HepG2 (cell line): ENCODE measurements around the gene EID1. TPM values are rescaled to one million over a fixed set of nuclear protein-coding genes. Genes with fewer than 3 reads are reported as not detected.

Experiments
- ATAC-seq: fragments of 200-7000 bp; cut with Tn5 transposase; 3 replicates; pipeline ENCODE4 v1.9.1; 2020; ENCODE audit warnings: mild to moderate bottlenecking, moderate library complexity
- BruUV-seq: library from RNA; stranded (reverse); fragments of 400-500 nt; replicated peaks from 2 replicates; lab custom pipeline; 2021; lab: Mats Ljungman, UMichigan
- CTCF ChIA-PET: fragments of 300-600 bp; formaldehyde crosslinking; extraction: SDS; loops from one replicate; lab custom pipeline; 2021; ENCODE audit warnings: low total read pairs, inconsistent platforms, low intra/inter-chr PET ratio; lab: Yijun Ruan, JAX
- POLR2A ChIA-PET: fragments of 350-600 bp; sonication (Branson Sonifier 250); formaldehyde crosslinking; loops from one replicate; lab custom pipeline; 2020; ENCODE audit warnings: antibody characterized with exemption, inconsistent platforms; lab: Yijun Ruan, JAX
- DNase-seq: peaks from one replicate; pipeline ENCODE4 v3.0.0-alpha.2; 2015; ENCODE audit warnings: low spot score
- FAIRE-seq: peaks from 3 replicates; lab custom pipeline; 2011; peaks lifted over from hg19 to GRCh38; lab: Jason Lieb, UNC
- H2AFZ ChIP-seq: one replicate; pipeline ENCODE4 v1.6.1; 2011; ENCODE audit warnings: low read length, inconsistent platforms
- H3K27ac ChIP-seq: fragments of 300-600 bp; 3 replicates; pipeline ENCODE4 v1.8.0; 2011; ENCODE audit warnings: mixed run types, mild to moderate bottlenecking, mixed read lengths, low read length, inconsistent platforms; ENCODE audit not compliant: insufficient read depth; ENCODE audit errors: extremely low read length
- H3K27me3 ChIP-seq, 2 experiments: fragments of 200-600 bp in 1 of 2; 2 replicates in 1 of 2; 3 replicates in 1 of 2; pipeline versions ENCODE4 v1.6.0 to v1.8.0; 2011; ENCODE audit warnings: low read length in 2 of 2, mild to moderate bottlenecking in 2 of 2, moderate library complexity in 2 of 2, inconsistent platforms in 1 of 2; ENCODE audit not compliant: insufficient read depth in 2 of 2, control insufficient read depth in 1 of 2
- H3K36me3 ChIP-seq, 2 experiments: fragments of 200-600 bp in 1 of 2; replicated peaks in 1 of 2; 2 replicates in 1 of 2; 3 replicates in 1 of 2; pipeline versions ENCODE4 v1.5.1 to v1.8.0; 2011; ENCODE audit warnings: low read length in 2 of 2, inconsistent platforms in 1 of 2; ENCODE audit not compliant: insufficient read depth in 2 of 2, control insufficient read depth in 1 of 2
- H3K4me1 ChIP-seq: 2 replicates; pipeline ENCODE4 v1.5.1; 2012; ENCODE audit warnings: low read length, inconsistent platforms; ENCODE audit not compliant: insufficient read depth
- H3K4me2 ChIP-seq: 2 replicates; pipeline ENCODE4 v1.6.0; 2011; ENCODE audit warnings: low read depth, low read length, inconsistent platforms
- H3K4me3 ChIP-seq, 3 experiments: fragments of 200-600 bp in 1 of 3; sonication (generic), shearing (Covaris generic) in 1 of 3; replicated peaks in 1 of 3; 2 replicates each; pipeline ENCODE4 v1.5.1; 2011 to 2016; ENCODE audit warnings: low read length in 3 of 3, inconsistent platforms in 2 of 3, low read depth in 2 of 3, mild to moderate bottlenecking in 2 of 3, control low read depth in 1 of 3, mixed read lengths in 1 of 3; ENCODE audit not compliant: insufficient read depth in 1 of 3
- H3K79me2 ChIP-seq: one replicate; pipeline ENCODE4 v1.6.1; 2011; ENCODE audit warnings: low read length, inconsistent platforms; ENCODE audit not compliant: insufficient read depth
- H3K9ac ChIP-seq: 2 replicates; pipeline ENCODE4 v1.6.0; 2011; ENCODE audit warnings: mild to moderate bottlenecking, low read depth, low read length, inconsistent platforms; ENCODE audit not compliant: insufficient read depth
- H3K9me3 ChIP-seq: 2 replicates; pipeline ENCODE4 v1.5.1; 2012; ENCODE audit warnings: mild to moderate bottlenecking, low read length
- H4K20me1 ChIP-seq: 2 replicates; pipeline ENCODE4 v1.6.0; 2011; ENCODE audit warnings: inconsistent platforms, mild to moderate bottlenecking, low read length, moderate library complexity; ENCODE audit not compliant: insufficient read depth
- NPAS2 ChIP-seq: sonication (generic); formaldehyde crosslinking; IDR thresholded peaks from 2 replicates; pipeline ENCODE4 v1.8.0; 2022; ENCODE audit warnings: mild to moderate bottlenecking, missing genetic modification reagents, borderline replicate concordance
- ZNF577 ChIP-seq: sonication (generic); formaldehyde crosslinking; IDR thresholded peaks from 2 replicates; pipeline ENCODE4 v1.4.0; 2020; ENCODE audit warnings: mild to moderate bottlenecking, low read depth, missing genetic modification reagents, borderline replicate concordance
- WGBS: methylation state at CpG from one replicate; pipeline ENCODE4 v1.1.6; 2017; ENCODE audit warnings: low lambda C conversion rate; 5-methylcytosine and 5-hydroxymethylcytosine counted together
- in situ Hi-C: cut with HindIII; loops from 2 replicates; pipeline ENCODE4 v1.10.0; 2017; ENCODE audit warnings: low pct_unique_long_range_greater_than_20kb; ENCODE audit not compliant: extremely low pct_ligation_motif_present
- intact Hi-C: fragments of 100-400 bp; cut with micrococcal nuclease; formaldehyde crosslinking; loops from one replicate; pipeline ENCODE4 v1.10.0; 2022; ENCODE audit not compliant: unreplicated experiment
- polyA plus RNA-seq, 8 experiments: library from polyadenylated mRNA; depleted of rRNA in 3 of 8; stranded (reverse) in 7 of 8; unstranded in 1 of 8; fragments of >200 nt; fragmentation: Illumina TruSeq in 4 of 8; extraction: Trizol in 4 of 8; gene quantifications; 2 replicates each; pipeline versions ENCODE4 v1.2.1 to v1.2.3, GENCODE V29; 2011 to 2016; ENCODE audit warnings: low read depth in 4 of 8, missing spikeins in 1 of 8, mixed read lengths in 1 of 8; ENCODE audit not compliant: insufficient read depth in 1 of 8
- total RNA-seq, 5 experiments: library from RNA; depleted of rRNA; stranded (reverse); fragments of >200 nt; fragmentation: Illumina TruSeq; extraction: Trizol; gene quantifications; 2 replicates each; pipeline ENCODE4 v1.2.3, GENCODE V29; 2016; ENCODE audit warnings: low read depth in 1 of 5
- TF ChIP-seq, protein P1 (sequence below): sonication (generic); formaldehyde crosslinking; IDR thresholded peaks from 2 replicates; pipeline ENCODE4 v1.4.0; 2020; ENCODE audit warnings: missing genetic modification reagents

Gene EID1
- total and polyA plus RNA-seq, 2 of the 13 experiments (the other 11 are each of a cell fraction or from before 2014, with no cell fraction given): 2.2 to 5.4 TPM

DNA sequence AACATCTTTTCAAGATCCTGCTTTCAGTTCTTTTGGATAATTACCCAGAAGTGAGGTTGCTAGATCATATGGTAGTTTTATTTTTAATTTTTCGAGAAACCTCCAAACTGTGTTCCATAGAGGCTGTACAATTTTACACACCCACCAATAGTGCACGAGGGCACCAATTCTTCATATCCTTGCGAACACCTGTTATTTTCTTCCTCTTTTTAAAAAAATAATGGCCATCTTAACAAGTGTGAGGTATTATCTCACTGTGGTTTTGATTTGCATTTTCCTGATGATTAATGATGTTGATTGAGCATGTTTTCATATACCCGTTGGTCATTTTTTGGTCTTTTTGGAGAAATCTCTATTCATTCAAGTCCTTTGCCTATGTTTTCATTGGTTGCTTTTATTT is 49.5 kb upstream of the EID1 start:
- BruUV-seq: no TSS peak
- no peaks in the 10 kb centered on the region for H3K79me2 ChIP-seq

DNA sequence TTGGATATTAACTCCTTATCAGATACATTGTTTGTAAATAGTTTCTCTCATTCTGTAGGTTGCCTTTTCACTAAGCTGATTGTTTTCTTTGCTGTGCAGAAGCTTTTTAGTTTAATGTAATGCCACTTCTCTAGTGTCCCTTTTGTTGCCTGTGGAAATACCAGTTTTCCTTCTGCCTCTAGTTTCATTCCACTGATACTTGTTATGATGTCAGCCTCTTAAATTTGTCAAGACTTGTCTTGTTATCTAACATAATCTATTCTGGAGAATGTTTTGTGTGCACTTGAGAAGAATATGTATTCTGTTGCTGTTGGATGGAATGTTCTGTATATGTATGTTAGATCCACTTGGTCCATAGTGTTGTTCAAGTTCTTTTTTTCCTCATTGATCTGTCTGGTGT is 49.0 kb upstream of the EID1 start:
- in situ Hi-C loops (loop anchor here (25.0 kb wide), 1 partner anchor 467 kb away; no protein-coding TSS in a partner anchor), intact Hi-C loops (no loop called here)
- Histone ChIP-seq H3K27me3 (peaks cover 0 to 5% of the 10 kb centered on the region in 2 experiments; a peak in 2 of 5 replicates), H3K4me1 (no peaks in the 10 kb centered on the region), H3K79me2 (no peaks in the 10 kb centered on the region), H3K9ac (no peak overlapping the region), H4K20me1 (no peaks in the 10 kb centered on the region), H3K36me3 (no peaks in the 10 kb centered on the region), H3K27ac (no peak overlapping the region), H2AFZ (no peak overlapping the region), H3K4me2 (no peak overlapping the region), H3K4me3 (no peak overlapping the region), H3K9me3 (no peaks in the 10 kb centered on the region; the same call in 1 of the 2 replicates)
- TF ChIP-seq, protein P1, sequence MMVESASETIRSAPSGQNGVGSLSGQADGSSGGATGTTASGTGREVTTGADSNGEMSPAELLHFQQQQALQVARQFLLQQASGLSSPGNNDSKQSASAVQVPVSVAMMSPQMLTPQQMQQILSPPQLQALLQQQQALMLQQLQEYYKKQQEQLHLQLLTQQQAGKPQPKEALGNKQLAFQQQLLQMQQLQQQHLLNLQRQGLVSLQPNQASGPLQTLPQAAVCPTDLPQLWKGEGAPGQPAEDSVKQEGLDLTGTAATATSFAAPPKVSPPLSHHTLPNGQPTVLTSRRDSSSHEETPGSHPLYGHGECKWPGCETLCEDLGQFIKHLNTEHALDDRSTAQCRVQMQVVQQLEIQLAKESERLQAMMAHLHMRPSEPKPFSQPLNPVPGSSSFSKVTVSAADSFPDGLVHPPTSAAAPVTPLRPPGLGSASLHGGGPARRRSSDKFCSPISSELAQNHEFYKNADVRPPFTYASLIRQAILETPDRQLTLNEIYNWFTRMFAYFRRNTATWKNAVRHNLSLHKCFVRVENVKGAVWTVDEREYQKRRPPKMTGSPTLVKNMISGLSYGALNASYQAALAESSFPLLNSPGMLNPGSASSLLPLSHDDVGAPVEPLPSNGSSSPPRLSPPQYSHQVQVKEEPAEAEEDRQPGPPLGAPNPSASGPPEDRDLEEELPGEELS: no peak
- ChIA-PET CTCF (no interaction called here), POLR2A (no interaction called here)
- FAIRE-seq (no peak), DNase-seq (no peak), ATAC-seq (no peak)
- BruUV-seq: no TSS peak

More for the DNA sequence above, 49.5 kb upstream of the EID1 start:
- in situ Hi-C loops: loop anchor here (25.0 kb wide), 1 partner anchor 466 kb away; no protein-coding TSS in a partner anchor
- H3K4me2 ChIP-seq: no peak overlapping the region
- TF ChIP-seq ZNF577 (CRISPR knock-in tag) (no peak), NPAS2 (no peak)
- TF ChIP-seq, all 625 proteins: peak for 0
- no peak for ATAC-seq
- Histone ChIP-seq H3K4me1 (no peaks in the 10 kb centered on the region), H4K20me1 (no peaks in the 10 kb centered on the region), H3K9me3 (no peaks in the 10 kb centered on the region; the same call in 1 of the 2 replicates), H3K27me3 (peaks cover 0 to 5% of the 10 kb centered on the region in 2 experiments; a peak in 2 of 5 replicates), H3K27ac (no peak overlapping the region), H3K36me3 (no peaks in the 10 kb centered on the region), H2AFZ (no peak overlapping the region), H3K9ac (no peak overlapping the region), H3K4me3 (no peak overlapping the region)
- no peak for DNase-seq
- ChIA-PET POLR2A (no interaction called here), CTCF (no interaction called here)
- WGBS: 5% methylated on average over 4 of the region's 4 CpGs
- intact Hi-C loops: no loop called here
- no peak for FAIRE-seq
